ENCODE results near the gene POU2AF2. TPM values are rescaled to one million over a fixed set of nuclear protein-coding genes. Genes with fewer than 3 reads are reported as not detected.

POU2AF2 gene
- total and polyA plus RNA-seq, 2 of the 8 experiments (the other 6 are each of a cell fraction or from before 2014, with no cell fraction given) = not detected

DNA sequence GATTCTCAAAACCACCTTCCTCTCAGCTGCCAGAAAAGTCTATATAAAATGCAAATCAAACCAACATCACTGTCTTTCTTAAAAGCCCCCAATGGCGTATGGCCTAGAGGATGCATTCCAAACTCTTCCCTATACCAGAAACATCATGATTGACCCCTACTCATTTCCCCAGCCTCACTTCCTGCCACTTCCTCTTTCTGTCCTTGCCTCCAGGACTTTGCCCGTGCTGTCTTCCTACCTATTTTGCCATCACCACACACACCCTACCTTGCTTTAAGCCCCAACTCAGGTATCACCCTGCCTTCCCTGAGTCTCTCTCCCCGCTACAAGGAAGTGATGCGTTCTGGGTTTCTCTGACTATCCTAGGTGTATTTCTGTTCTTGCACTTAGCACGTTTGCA is 8.1 kb downstream of the POU2AF2 start (continued):
- TF ChIP-seq RFX5 (IDR thresholded peaks at IDR 0.05; ENCODE audit: borderline replicate concordance, low read depth, low read length) (no peak), BACH1 (IDR thresholded peaks at IDR 0.05; ENCODE audit: low read length) (no peak), BRCA1 (IDR thresholded peaks at IDR 0.05; ENCODE audit: low read depth, low read length) (no peak), EP300 (IDR thresholded peaks at IDR 0.05; ENCODE audit: borderline replicate concordance in 1 of 2, low read depth in 2 of 2, low read length in 2 of 2) (no peak), GABPA (IDR thresholded peaks at IDR 0.05; ENCODE audit: borderline replicate concordance, insufficient read depth, low read length) (no peak)

Measured in H1 (cell line).